GM23248 (cell line): Measurements from ENCODE around the gene ZNF391.

Source experiments
- EZH2 ChIP-seq: fragments of 200-600 bp; sonication (generic); IDR thresholded peaks from 2 replicates; pipeline ENCODE4 v1.6.1; 2018; ENCODE audit warnings: antibody characterized with exemption, mild to moderate bottlenecking; ENCODE audit not compliant: insufficient read depth, poor library complexity, severe bottlenecking
- EZH2phosphoT487 ChIP-seq: fragments of 200-600 bp; sonication (generic); IDR thresholded peaks from 2 replicates; pipeline ENCODE4 v1.6.1; 2018; ENCODE audit warnings: antibody characterized with exemption, moderate library complexity, mild to moderate bottlenecking, low read depth; ENCODE audit not compliant: insufficient read depth

DNA sequence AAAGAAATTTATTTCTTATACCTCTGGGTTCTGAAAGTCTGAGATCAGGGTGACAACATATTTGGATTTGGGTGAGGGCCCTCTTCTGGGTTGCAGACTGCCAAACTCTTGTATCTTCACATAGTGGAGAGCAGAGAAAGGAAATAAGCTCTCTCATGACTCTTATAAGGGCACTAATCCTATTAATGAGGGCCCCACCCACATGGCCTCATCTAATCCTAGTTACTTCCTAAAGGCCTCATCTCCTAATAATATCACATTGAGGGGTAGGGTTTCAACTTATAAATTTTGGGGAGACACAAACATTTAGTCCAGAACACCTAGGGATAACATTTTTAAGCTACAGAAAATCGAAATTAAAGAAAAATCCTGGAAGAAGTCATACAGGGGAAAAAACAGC lies 5.1 kb upstream of the ZNF391 start:
- no peak for TF ChIP-seq EZH2
- TF ChIP-seq EZH2phosphoT487 = no peak
